ENCODE measurements around the gene LOXL3.
"Not testable (repeated sequence)": the region's sequence is repeated elsewhere in the genome, so short reads cannot be mapped to it uniquely, and the experiment has no call there.

The LOXL3 gene

GRCh38 chr2:74572178-74572925, 18.6 kb upstream of the LOXL3 start:
- DNase-seq (ENCODE audit: low read depth) = no peak

GRCh38 chr2:74571058-74571457, 17.3 kb upstream of the LOXL3 start:
- DNase-seq (ENCODE audit: low read depth) = no peak

GRCh38 chr2:74569686-74570085, 15.9 kb upstream of the LOXL3 start:
- DNase-seq (ENCODE audit: low read depth) = no peak

GRCh38 chr2:74567881-74568280, 14.1 kb upstream of the LOXL3 start:
- no peak for DNase-seq (ENCODE audit: low read depth)

- DNase-seq (ENCODE audit: low read depth) = no peak
Observed at GRCh38 chr2:74566754-74567085, 13.0 kb upstream of the LOXL3 start.

DNA sequence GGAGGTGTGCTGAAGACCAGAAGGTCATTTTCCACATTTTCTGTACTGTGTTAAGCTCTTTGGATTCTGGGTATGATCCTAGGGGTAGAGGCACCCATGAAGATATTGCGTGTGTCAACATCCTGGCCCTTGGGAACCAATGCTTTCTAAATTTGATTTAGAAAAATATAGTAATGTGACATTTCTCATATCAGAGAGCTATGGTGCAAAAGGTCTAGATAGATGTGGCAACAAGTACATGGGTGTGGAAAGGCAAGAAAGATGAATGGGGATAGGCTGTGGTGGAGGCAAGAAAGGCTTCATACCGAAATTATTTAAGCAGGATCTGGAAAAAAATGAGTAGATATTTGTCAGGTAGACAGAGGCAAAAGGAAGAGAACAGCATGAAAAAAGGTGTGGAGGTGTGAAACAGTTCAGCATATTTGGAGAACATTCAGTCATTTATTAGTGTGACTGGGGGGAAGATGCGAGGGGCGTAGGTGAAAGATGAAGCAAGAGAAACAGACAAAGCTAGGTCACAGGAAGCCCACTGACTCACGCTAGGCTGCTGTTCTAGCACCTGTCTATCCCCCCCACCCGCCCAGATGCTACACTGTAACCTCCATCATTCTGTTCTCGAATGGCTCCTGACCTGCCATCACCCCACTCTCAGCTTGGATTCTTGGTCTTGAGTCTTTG, 12.5 kb upstream of the LOXL3 start:
- DNase-seq (ENCODE audit: low read depth) = no peak

GRCh38 chr2:74564222-74564621, 10.5 kb upstream of the LOXL3 start:
- no peak for DNase-seq (ENCODE audit: low read depth)

- no peak for DNase-seq (ENCODE audit: low read depth)
Observed at GRCh38 chr2:74562126-74562775, 8.5 kb upstream of the LOXL3 start.

DNA sequence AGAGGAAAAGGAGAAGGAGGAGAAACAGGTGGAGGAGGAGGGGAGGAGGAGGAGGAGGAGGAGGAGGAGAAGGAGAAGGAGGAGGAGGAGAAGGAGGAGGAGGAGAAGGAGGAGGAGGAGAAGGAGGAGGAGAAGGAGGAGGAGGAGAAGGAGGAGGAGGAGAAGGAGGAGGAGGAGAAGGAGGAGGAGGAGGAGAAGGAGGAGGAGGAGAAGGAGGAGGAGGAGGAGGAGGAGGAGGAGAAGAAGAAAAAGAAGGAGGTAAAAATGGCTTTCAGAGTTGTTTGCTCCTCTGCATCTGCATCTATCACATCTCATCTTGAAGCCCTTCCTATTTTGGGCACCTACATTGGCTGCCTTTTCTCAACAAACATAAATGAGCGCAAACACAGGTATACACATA, 7.3 kb upstream of the LOXL3 start:
- DNase-seq (ENCODE audit: low read depth) = not testable (repeated sequence)

DNA sequence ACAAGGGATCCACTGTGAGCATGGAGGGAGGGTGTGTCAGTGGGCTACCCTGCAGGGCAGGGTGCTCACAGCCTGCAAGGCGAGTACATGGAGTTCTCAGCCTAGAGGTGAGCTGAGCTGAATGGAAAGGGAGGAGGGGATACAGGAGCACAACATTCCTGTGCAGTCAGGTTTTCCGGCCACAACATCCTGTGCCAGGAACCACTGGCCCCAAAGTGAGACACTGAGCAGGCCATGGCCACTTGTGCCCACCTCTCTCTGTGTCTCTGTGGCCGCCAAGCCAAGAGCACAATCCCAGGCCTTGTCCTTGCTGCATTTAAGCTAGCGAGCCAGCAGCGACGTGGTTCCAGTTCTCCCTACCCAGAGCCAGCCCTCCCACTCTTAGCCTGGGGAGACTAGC, 6.8 kb upstream of the LOXL3 start:
- DNase-seq (ENCODE audit: low read depth) = no peak

DNA sequence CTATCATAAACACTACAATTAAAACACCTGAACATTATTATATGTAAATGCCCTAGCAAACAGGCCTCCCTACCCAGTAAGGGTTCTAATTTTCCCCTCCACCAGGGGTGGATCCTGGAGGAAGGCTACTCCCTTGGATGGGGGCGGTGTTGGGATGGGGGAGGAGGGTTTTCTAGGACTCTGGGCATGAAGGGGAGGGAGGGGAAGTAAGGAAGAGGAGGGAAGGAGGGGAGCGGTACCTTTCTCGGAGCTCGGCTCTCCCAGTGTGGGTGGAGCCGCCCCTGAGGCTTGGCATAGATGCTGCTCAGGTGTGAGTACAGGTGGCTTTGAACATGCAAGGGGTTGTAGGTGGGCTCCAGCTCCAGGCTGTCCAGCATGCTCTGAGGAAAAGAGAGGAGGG, 6.2 kb upstream of the LOXL3 start:
- no peak for DNase-seq (ENCODE audit: low read depth)

GRCh38 chr2:74558284-74559230, 4.8 kb upstream of the LOXL3 start:
- no peak for DNase-seq (ENCODE audit: low read depth)

DNA sequence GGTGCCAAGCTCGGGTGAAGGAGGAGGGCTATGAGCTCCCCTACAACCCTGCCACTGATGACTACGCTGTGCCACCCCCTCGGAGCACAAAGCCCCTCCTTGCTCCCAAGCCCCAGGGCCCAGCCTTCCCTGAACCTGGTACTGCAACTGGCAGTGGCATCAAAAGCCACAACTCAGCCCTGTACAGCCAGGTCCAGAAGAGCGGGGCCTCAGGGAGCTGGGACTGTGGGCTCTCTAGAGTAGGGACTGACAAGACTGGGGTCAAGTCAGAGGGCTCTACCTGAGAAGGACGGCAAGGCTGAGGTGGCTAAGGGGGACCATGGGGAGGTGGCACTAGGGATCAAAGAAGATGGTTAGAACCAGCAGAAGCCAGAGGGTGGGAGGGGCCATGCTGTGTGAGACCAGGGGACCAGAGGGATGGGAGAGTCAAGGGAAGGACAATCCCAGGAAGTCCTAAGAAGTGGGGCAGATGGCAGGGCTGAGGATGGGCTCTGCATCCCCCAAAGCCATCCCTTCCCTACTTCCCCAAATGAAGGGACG, 3.2 kb upstream of the LOXL3 start:
- DNase-seq (ENCODE audit: low read depth) = no peak

DNA sequence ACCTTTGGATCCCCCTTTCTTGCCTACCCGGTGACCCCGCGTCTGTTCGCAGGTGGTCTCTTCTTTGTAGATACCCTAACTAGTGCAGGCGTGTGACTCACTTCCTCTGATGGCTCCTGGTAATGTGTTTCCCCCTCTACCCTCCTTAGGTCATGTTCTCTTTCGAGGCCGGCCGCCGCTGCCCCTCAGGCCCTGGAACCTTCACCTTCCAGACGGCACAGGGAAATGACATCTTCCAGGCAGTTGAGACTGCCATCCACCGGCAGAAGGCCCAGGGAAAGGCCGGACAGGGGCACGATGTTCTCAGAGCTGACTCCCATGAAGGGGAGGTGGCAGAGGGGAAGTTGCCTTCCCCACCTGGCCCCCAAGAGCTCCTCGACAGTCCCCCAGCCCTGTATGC, 2.4 kb upstream of the LOXL3 start:
- DNase-seq (ENCODE audit: low read depth) = no peak

DNA sequence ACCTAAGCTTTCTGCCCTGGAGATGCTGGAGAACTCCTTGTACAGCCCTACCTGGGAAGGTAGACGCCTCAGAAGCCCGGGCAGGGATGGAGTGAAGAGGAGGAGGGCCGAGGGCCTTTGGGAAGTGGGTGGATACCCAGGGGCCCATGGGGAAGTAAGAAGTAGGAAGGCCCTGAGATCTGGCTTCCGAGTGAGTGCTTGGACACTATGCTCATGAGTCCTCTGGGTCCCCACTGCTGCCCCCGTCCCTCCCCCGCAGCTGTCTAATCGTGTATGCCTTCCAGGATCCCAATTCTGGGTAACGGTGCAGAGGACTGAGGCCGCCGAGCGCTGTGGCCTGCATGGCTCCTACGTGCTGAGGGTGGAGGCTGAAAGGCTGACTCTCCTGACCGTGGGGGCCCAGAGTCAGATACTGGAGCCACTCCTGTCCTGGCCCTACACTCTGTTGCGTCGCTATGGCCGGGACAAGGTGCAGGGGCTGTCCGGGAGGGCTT, 1.9 kb upstream of the LOXL3 start:
- DNase-seq (ENCODE audit: low read depth) = no peak

DNA sequence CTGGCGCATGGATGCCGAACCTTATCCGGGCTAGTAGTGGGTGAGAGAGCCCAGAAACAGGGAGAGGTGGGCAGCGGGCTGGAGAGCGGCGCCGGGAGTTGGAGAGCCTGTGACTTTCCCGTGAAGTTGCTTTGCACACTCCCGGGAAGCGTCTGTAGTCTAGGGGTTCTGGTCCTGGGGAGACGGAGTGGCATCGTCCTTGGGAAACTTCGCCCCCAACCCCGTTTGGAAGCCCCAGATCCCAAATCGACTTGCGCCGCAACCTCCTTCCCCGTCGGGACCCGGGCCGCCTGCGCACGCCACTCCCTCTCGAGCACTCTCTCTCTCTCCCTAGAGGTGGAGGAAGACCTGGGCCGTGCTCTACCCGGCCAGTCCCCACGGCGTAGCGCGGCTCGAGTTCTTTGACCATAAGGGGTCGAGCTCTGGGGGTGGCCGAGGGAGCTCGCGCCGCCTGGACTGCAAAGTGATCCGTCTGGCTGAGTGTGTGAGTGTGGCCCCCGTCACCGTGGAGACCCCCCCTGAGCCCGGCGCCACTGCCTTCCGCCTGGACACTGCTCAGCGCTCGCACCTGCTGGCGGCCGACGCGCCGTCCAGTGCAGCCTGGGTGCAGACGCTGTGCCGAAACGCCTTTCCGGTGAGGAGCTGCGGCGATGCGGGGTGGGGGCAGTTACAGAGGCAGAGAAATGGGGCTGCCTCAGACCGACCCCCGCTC, 1.2 kb upstream of the LOXL3 start:
- DNase-seq (ENCODE audit: low read depth) = no peak

- DNase-seq (ENCODE audit: low read depth) = no peak
Observed at GRCh38 chr2:74552914-74553811, 579 bp downstream of the LOXL3 start.

- no peak for DNase-seq (ENCODE audit: low read depth)
Observed at GRCh38 chr2:74551942-74552913, 1.5 kb downstream of the LOXL3 start.

DNA sequence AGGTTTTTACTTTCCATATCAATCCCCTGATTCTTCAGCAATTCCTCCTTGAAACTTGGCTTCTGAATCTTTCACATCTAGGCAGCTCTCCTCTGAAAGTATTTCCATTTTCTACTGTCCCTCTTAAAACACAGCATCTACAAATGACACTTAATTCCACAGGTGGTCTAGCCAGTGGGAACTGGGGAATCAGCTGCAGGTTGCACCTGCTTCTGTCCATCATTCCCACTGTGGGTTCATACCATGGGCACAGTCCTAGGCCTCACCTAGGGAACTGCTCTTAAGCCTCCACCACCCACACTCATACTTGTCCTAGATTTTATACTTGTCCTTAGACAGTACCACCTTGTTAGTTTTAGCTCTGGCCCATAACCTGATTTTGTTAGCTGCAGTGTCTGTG, 2.2 kb downstream of the LOXL3 start:
- no peak for DNase-seq (ENCODE audit: low read depth)
